ENCODE data around the gene UBA5. TPM values are rescaled to one million over a fixed set of nuclear protein-coding genes. Genes with fewer than 3 reads are reported as not detected.
A peak's percentile ranks its signal among the peaks of the same experiment; 100 is the strongest.
"Not testable (repeated sequence)": the region's sequence is repeated elsewhere in the genome, so short reads cannot be mapped to it uniquely, and the experiment has no call there.

The UBA5 gene
- total RNA-seq = 10 to 100 TPM; 37.8 to 38.0 TPM

DNA sequence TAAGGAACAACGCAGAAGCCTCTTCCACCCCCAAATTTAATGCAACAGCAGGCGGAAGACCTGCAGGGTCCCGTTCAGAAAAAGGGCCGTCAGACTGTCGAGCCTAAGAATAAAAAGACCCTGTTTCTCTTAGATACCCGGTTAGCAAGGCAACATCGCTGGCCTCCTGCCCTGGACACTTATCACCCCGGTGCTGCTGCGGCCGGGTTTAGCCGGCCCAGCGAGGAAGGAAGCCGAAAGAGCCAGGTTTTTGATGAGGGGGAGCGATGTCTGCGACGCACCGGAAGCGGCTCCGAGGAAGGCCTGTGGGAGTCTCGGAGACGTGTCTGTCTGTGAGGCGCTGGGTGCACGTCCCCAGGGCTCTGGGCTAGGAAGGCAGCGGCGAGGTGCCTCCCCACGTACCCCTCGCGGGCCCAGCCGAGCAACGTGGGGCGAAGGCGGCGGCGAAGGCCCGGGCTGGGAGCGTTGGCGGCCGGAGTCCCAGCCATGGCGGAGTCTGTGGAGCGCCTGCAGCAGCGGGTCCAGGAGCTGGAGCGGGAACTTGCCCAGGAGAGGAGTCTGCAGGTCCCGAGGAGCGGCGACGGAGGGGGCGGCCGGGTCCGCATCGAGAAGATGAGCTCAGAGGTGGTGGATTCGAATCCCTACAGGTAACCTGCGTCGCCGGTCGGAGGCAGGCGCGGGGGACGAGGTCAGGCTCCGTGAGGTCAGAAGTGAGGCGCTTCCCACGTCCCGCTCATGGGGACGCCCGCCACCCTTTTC, at the start of gene UBA5:
Gene UBA5, plus strand, starts transcription at position 278 of the 759 bp plus-strand sequence. Its CDS starts 209 bp downstream, at position 487.
- Mint-ChIP-seq H3K36me3 (ENCODE audit: low read depth) (peaks cover 11% of the 10 kb centered on the region), H3K27ac (peak within 1 kb of the TSS; percentile 98)

GRCh38 chr3:132615301-132615700, 44.8 kb upstream of the UBA5 start:
- H3K4me1 Mint-ChIP-seq, CTCF ChIA-PET, H3K27me3 Mint-ChIP-seq, DNase-seq, H3K4me3 Mint-ChIP-seq, H3K27ac Mint-ChIP-seq, POLR2A ChIA-PET: not testable (repeated sequence)
- Mint-ChIP-seq H3K36me3 (ENCODE audit: low read depth) (peaks cover 22% of the 10 kb centered on the region), H3K9me3 (peaks cover 13% of the 10 kb centered on the region)

More for the DNA sequence above, at the start of gene UBA5:
- Mint-ChIP-seq H3K4me3 (peak within 1 kb of the TSS; percentile 92), H3K4me1 (peaks cover 54% of the 10 kb centered on the region), H3K9me3 (no peaks in the 10 kb centered on the region), H3K27me3 (no peaks in the 10 kb centered on the region)
- ChIA-PET POLR2A (interaction anchor here (0.6 kb wide), 1 partner anchor 11 kb away, joined by 3 read pairs; no protein-coding TSS in a partner anchor), CTCF (interaction anchor here (1.2 to 1.4 kb wide), 3 partner anchors 12 to 127 kb away, joined by 3 read pairs; no protein-coding TSS in a partner anchor)
- peak; percentile 77 for DNase-seq

DNA sequence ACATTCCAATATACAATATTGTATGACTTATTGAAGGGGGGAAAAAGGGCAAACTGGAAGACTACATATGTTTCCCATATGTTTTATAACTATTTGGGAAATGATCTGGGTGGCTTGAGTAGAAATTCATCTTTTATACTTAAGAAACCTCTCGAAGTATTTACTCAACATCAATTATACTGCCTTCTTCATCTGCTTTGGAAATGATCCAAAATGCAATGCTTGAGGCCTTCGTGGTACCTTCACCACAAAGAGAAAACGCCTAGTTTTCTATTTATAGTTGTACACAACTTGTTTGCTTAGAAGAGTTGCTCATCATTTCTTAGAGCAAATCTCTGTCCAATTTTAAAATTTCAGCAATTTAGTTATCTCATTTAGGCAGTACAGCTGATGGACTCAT, 44.2 kb upstream of the UBA5 start:
- Mint-ChIP-seq H3K27ac (no peak overlapping the region), H3K36me3 (ENCODE audit: low read depth) (peaks cover 22% of the 10 kb centered on the region), H3K27me3 (no peaks in the 10 kb centered on the region), H3K4me3 (no peak overlapping the region), H3K4me1 (no peaks in the 10 kb centered on the region), H3K9me3 (peaks cover 13% of the 10 kb centered on the region)
- ChIA-PET POLR2A (no interaction called here), CTCF (no interaction called here)
- DNase-seq = no peak

GRCh38 chr3:132616780-132617179, 43.3 kb upstream of the UBA5 start:
- CTCF ChIA-PET = no interaction called here
- H3K9me3 Mint-ChIP-seq = peaks cover 13% of the 10 kb centered on the region
- POLR2A ChIA-PET = no interaction called here
- no peak overlapping the region for H3K27ac Mint-ChIP-seq
- H3K4me3 Mint-ChIP-seq = no peak overlapping the region
- no peak for DNase-seq
- no peaks in the 10 kb centered on the region for H3K27me3 Mint-ChIP-seq
- H3K4me1 Mint-ChIP-seq = no peaks in the 10 kb centered on the region
- H3K36me3 Mint-ChIP-seq (ENCODE audit: low read depth) = peaks cover 20% of the 10 kb centered on the region

DNA sequence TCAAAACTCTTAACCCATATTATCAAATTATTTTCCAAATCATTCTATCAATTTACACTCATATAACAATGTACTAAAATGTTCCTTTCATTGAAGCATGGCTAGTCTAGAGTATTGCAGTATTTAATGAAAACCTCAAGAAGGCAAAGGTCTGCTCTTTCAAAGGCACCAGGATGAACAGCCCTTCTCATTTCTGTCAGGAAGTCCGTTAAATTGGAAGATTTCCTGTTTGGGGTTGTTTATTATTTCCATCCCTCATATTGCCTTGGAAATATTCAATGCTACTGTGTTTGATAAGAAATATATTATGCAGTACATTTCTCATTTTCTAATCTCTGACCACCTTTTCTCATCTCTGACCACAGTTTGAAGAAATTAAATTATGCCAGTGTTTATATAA, 38.0 kb upstream of the UBA5 start:
- Mint-ChIP-seq H3K4me1 (peaks cover 2% of the 10 kb centered on the region), H3K27ac (no peak overlapping the region)
- POLR2A ChIA-PET = no interaction called here

DNA sequence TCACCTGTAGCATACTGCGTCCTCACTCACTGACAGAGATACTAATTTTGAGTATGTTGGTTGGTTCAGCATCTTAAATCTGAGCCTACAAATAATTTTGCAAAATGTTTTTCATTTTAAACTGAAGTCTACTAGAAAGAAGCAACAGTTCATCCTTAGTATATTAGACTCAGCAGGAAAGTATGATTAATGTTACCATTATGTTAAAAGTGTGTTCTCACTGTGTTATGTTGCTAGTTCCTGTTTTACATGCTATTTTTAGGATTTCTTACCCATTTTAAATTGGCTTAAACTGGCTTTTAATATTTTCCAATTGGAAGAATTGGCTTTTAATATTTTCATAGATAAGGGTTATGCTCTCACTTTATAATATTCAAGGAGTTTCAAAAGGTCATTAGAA, 37.4 kb upstream of the UBA5 start:
- ChIA-PET CTCF (interaction anchor here (1.3 kb wide), 1 partner anchor 13 kb away, joined by 4 read pairs; no protein-coding TSS in a partner anchor), POLR2A (no interaction called here)
- Mint-ChIP-seq H3K36me3 (ENCODE audit: low read depth) (peaks cover 9% of the 10 kb centered on the region), H3K4me1 (peaks cover 2% of the 10 kb centered on the region), H3K4me3 (no peak overlapping the region), H3K27me3 (no peaks in the 10 kb centered on the region), H3K9me3 (no peaks in the 10 kb centered on the region), H3K27ac (no peak overlapping the region)
- DNase-seq = no peak

More for the DNA sequence above, 38.0 kb upstream of the UBA5 start:
- DNase-seq = no peak
- no peaks in the 10 kb centered on the region for H3K27me3 Mint-ChIP-seq
- H3K36me3 Mint-ChIP-seq (ENCODE audit: low read depth) = peaks cover 14% of the 10 kb centered on the region
- H3K4me3 Mint-ChIP-seq = no peak overlapping the region
- no peaks in the 10 kb centered on the region for H3K9me3 Mint-ChIP-seq
- CTCF ChIA-PET = no interaction called here

- peaks cover 10% of the 10 kb centered on the region for H3K36me3 Mint-ChIP-seq (ENCODE audit: low read depth)
- H3K4me1 Mint-ChIP-seq = peaks cover 2% of the 10 kb centered on the region
- H3K4me3 Mint-ChIP-seq = no peak overlapping the region
- H3K27me3 Mint-ChIP-seq = no peaks in the 10 kb centered on the region
- ChIA-PET POLR2A (no interaction called here), CTCF (interaction anchor here (1.3 kb wide), 1 partner anchor 12 kb away, joined by 4 read pairs; no protein-coding TSS in a partner anchor)
- DNase-seq = no peak
- no peaks in the 10 kb centered on the region for H3K9me3 Mint-ChIP-seq
- H3K27ac Mint-ChIP-seq = no peak overlapping the region
These were observed 36.5 kb upstream of the UBA5 start for GRCh38 chr3:132623646-132624045.

GRCh38 chr3:132624790-132625189, 35.3 kb upstream of the UBA5 start:
- H3K4me1 Mint-ChIP-seq = peaks cover 2% of the 10 kb centered on the region
- ChIA-PET CTCF (no interaction called here), POLR2A (no interaction called here)
- no peaks in the 10 kb centered on the region for H3K27me3 Mint-ChIP-seq
- no peak overlapping the region for H3K4me3 Mint-ChIP-seq
- H3K27ac Mint-ChIP-seq = no peak overlapping the region
- DNase-seq = no peak
- H3K9me3 Mint-ChIP-seq = no peaks in the 10 kb centered on the region
- peaks cover 10% of the 10 kb centered on the region for H3K36me3 Mint-ChIP-seq (ENCODE audit: low read depth)

- Mint-ChIP-seq H3K27me3 (no peaks in the 10 kb centered on the region), H3K27ac (no peak overlapping the region), H3K36me3 (ENCODE audit: low read depth) (peaks cover 10% of the 10 kb centered on the region), H3K4me1 (peaks cover 2% of the 10 kb centered on the region), H3K4me3 (no peak overlapping the region), H3K9me3 (no peaks in the 10 kb centered on the region)
- ChIA-PET POLR2A (interaction anchor here (0.7 kb wide), 1 partner anchor 208 kb away, joined by 3 read pairs; the partner anchor contains the start of gene DNAJC13), CTCF (interaction anchor here (1.2 to 1.5 kb wide), 3 partner anchors 10 to 72 kb away, joined by 3 to 4 read pairs (median 3); no protein-coding TSS in a partner anchor)
- no peak for DNase-seq
These were observed 34.5 kb upstream of the UBA5 start for GRCh38 chr3:132625613-132626012.

DNA sequence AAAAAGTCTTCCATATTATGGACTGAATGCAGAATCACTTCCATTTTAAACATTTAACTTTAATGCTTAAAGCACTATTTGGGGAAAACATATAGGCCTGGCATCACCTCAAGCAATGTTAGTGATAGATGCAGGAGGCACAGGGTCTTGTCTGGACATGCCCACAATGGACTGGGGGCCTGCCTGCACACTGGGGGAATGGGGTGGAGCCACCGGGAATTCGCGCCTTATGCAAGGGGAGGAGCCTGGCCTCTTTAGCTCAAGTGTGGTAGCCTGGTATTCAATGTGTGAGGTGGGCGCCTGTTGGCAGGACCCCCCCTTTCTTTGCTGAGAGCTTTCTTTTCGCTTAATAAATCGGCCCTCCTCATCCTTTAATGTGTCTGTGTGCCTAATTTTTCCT, 33.2 kb upstream of the UBA5 start:
- H3K27me3 Mint-ChIP-seq = no peaks in the 10 kb centered on the region
- ChIA-PET CTCF (no interaction called here), POLR2A (no interaction called here)
- H3K4me1 Mint-ChIP-seq = peaks cover 1% of the 10 kb centered on the region
- H3K27ac Mint-ChIP-seq = no peak overlapping the region
- no peak overlapping the region for H3K4me3 Mint-ChIP-seq
- DNase-seq = no peak
- H3K9me3 Mint-ChIP-seq = no peaks in the 10 kb centered on the region
- peaks cover 10% of the 10 kb centered on the region for H3K36me3 Mint-ChIP-seq (ENCODE audit: low read depth)

DNA sequence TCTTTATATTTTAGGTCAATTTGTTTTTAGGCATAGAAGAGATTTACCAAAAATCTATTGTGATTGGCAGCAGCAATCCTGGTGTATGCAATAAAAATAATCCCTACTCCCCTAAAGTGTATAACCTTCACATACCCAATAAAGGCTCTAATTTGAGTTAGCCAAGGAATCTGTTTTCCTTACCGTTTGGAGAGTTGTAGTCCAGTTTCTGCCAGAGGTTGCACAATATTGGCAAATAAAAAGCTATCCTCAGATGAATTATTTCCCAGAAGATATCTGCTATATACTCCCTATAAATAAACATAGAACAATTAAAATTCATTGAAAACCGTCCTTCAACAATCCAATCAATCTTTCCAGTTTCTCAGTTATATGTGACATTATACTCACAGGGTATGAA, 32.0 kb upstream of the UBA5 start:
- no peaks in the 10 kb centered on the region for H3K27me3 Mint-ChIP-seq
- H3K36me3 Mint-ChIP-seq (ENCODE audit: low read depth) = peaks cover 10% of the 10 kb centered on the region
- H3K4me3 Mint-ChIP-seq = no peak overlapping the region
- CTCF ChIA-PET = no interaction called here
- H3K9me3 Mint-ChIP-seq = no peaks in the 10 kb centered on the region
- DNase-seq = no peak
- POLR2A ChIA-PET = no interaction called here
- H3K4me1 Mint-ChIP-seq = no peaks in the 10 kb centered on the region
- no peak overlapping the region for H3K27ac Mint-ChIP-seq

- H3K9me3 Mint-ChIP-seq = no peaks in the 10 kb centered on the region
- CTCF ChIA-PET = no interaction called here
- no peak for DNase-seq
- H3K4me1 Mint-ChIP-seq = no peaks in the 10 kb centered on the region
- no peak overlapping the region for H3K4me3 Mint-ChIP-seq
- POLR2A ChIA-PET = no interaction called here
- no peaks in the 10 kb centered on the region for H3K27me3 Mint-ChIP-seq
- H3K27ac Mint-ChIP-seq = no peak overlapping the region
- H3K36me3 Mint-ChIP-seq (ENCODE audit: low read depth) = peaks cover 10% of the 10 kb centered on the region
These were observed 30.2 kb upstream of the UBA5 start for GRCh38 chr3:132629928-132630327.

- Mint-ChIP-seq H3K9me3 (no peaks in the 10 kb centered on the region), H3K4me3 (no peak overlapping the region), H3K4me1 (no peaks in the 10 kb centered on the region), H3K27me3 (no peaks in the 10 kb centered on the region), H3K27ac (no peak overlapping the region), H3K36me3 (ENCODE audit: low read depth) (peaks cover 10% of the 10 kb centered on the region)
- no peak for DNase-seq
- POLR2A ChIA-PET = no interaction called here
- CTCF ChIA-PET = interaction anchor here (0.8 kb wide), 1 partner anchor 12 kb away, joined by 4 read pairs; no protein-coding TSS in a partner anchor
These were observed 29.5 kb upstream of the UBA5 start for GRCh38 chr3:132630612-132631011.

Measured in activated CD4-positive, alpha-beta T cell treated with anti-CD3 and anti-CD28 coated beads, Interleukin-2, amount 10 ng/mL, durations not matched to agents 7 days and 5 days (primary cell).